Nephron progenitor cell (in vitro differentiated cells): Measurements from ENCODE around the gene LRRC66.

Experiments used
- DNase-seq: peaks from one replicate; pipeline ENCODE4 v3.0.0; 2021
- H3K27ac Mint-ChIP-seq: 2 replicates; pipeline ENCODE4 v1.8.0; 2021; ENCODE audit warnings: mild to moderate bottlenecking, moderate library complexity, mixed read lengths
- H3K27me3 Mint-ChIP-seq: 2 replicates; pipeline ENCODE4 v1.8.0; 2021; ENCODE audit warnings: mild to moderate bottlenecking, low read depth, mixed read lengths; ENCODE audit not compliant: poor library complexity
- H3K36me3 Mint-ChIP-seq: 2 replicates; pipeline ENCODE4 v1.8.0; 2021; ENCODE audit warnings: low read depth, mixed read lengths
- H3K4me1 Mint-ChIP-seq: 2 replicates; pipeline ENCODE4 v1.8.0; 2021; ENCODE audit warnings: mixed read lengths
- H3K4me3 Mint-ChIP-seq: 2 replicates; pipeline ENCODE4 v1.8.0; 2021; ENCODE audit warnings: mild to moderate bottlenecking, moderate library complexity, mixed read lengths
- H3K9me3 Mint-ChIP-seq: 2 replicates; pipeline ENCODE4 v1.8.0; 2021; ENCODE audit warnings: mild to moderate bottlenecking, moderate library complexity, mixed read lengths
- TF ChIP-seq, protein P1 (sequence below): fragments of 200-600 bp; sonication (generic); IDR thresholded peaks from 2 replicates; pipeline ENCODE4 v1.5.0; 2021; ENCODE audit warnings: antibody characterized with exemption

The LRRC66 gene

DNA sequence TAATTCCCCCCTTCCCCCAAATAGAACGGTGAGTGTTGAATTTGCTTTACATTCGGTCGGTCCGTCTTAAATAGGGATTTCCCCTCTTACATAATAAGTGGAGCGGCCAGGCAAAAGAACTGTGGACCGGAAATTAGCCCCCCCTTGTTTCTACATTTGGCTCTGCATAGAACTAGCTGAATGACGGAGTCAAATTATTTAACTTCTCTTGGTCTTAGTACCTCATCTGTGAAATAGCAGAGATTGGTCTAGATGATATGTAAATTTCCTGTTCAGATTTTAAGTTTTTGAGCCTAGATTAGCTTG lies 32.3 kb upstream of the LRRC66 start:
- DNase-seq, result no peak
- Mint-ChIP-seq H3K27me3 (peaks cover 52% of the 10 kb centered on the region), H3K9me3 (peaks cover 46% of the 10 kb centered on the region), H3K36me3 (peaks cover 20% of the 10 kb centered on the region), H3K4me3 (peak overlapping the region; percentile 86), H3K27ac (no peak overlapping the region), H3K4me1 (peaks cover 13% of the 10 kb centered on the region)
- TF ChIP-seq, protein P1, sequence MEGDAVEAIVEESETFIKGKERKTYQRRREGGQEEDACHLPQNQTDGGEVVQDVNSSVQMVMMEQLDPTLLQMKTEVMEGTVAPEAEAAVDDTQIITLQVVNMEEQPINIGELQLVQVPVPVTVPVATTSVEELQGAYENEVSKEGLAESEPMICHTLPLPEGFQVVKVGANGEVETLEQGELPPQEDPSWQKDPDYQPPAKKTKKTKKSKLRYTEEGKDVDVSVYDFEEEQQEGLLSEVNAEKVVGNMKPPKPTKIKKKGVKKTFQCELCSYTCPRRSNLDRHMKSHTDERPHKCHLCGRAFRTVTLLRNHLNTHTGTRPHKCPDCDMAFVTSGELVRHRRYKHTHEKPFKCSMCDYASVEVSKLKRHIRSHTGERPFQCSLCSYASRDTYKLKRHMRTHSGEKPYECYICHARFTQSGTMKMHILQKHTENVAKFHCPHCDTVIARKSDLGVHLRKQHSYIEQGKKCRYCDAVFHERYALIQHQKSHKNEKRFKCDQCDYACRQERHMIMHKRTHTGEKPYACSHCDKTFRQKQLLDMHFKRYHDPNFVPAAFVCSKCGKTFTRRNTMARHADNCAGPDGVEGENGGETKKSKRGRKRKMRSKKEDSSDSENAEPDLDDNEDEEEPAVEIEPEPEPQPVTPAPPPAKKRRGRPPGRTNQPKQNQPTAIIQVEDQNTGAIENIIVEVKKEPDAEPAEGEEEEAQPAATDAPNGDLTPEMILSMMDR, result no peak

DNA sequence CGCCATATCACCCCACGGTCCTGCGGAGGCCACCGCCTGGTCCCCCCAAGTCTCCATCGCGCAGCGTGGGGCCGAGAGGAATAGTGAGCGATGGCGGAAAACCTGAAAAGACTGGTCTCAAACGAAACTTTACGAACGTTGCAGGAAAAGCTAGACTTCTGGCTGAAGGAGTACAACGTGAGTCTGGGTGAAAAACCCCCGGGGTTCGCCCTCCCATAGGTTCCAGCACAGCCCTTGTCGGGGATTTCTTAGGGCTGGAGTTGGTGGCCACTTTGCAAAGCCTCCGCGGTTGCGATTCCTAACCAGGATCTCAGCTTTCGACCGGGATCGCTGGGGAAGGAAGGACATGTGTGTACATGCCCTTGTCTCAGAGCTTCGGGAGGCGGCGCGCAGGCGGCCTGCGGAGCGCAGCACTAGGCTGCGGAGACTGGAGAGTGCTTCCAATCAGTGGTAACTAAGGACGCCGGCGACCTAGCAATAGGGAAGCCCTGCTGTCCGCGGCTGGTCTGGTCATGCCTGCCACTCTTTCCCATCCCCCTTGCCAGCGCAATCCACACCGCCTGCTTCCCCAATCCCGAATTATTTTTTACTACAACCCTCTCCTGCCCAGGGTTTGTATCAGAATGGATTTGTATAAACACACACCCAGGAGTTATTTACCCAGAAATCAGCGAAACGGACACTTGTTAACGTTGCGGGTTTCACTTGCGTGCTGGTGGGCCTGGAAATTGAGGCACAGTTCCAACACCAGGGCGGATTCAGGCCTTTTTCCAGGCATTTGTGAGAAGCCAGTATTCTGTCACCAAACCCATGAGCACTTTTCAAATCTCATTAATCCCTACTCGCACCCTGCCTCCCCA lies 31.7 kb upstream of the LRRC66 start:
- Mint-ChIP-seq H3K27ac (peak overlapping the region; percentile 46), H3K4me1 (peaks cover 13% of the 10 kb centered on the region), H3K4me3 (peak overlapping the region; percentile 86), H3K9me3 (peaks cover 52% of the 10 kb centered on the region), H3K36me3 (peaks cover 25% of the 10 kb centered on the region), H3K27me3 (peaks cover 52% of the 10 kb centered on the region)
- TF ChIP-seq, protein P1, result no peak
- peak; percentile 70 for DNase-seq

DNA sequence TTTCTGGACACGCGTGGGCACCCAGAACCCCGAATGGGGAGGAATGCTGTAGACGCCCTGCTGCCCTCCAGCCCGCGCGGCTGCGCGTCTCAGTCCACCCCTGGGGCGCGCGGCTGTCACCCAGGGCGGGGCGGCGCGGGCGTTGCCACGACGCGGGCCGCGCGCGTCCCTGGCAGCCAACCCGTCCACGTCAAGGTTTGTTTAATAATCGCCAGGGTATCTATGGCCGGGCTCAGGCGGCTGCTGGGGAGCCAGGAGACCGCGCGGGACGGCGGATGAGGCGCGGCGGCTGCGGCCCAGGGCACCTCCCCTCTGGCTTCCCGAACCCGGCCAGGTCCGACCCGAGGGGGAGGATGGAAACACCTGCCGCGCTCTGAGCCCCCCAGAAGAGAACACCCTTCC lies 31.1 kb upstream of the LRRC66 start, which contains the start of gene SPATA18:
SPATA18 (plus strand) TSS at position 92 of the 402 bp plus-strand sequence. CDS start 401 bp downstream, outside the sequence.
- H3K9me3 Mint-ChIP-seq, result peaks cover 55% of the 10 kb centered on the region
- peak within 1 kb of the TSS; percentile 46 for H3K27ac Mint-ChIP-seq
- H3K4me1 Mint-ChIP-seq, result peaks cover 13% of the 10 kb centered on the region
- H3K27me3 Mint-ChIP-seq, result peaks cover 52% of the 10 kb centered on the region
- peak within 1 kb of the TSS; percentile 86 for H3K4me3 Mint-ChIP-seq
- H3K36me3 Mint-ChIP-seq, result peaks cover 29% of the 10 kb centered on the region
- TF ChIP-seq, protein P1, result no peak
- peak; percentile 43 for DNase-seq

DNA sequence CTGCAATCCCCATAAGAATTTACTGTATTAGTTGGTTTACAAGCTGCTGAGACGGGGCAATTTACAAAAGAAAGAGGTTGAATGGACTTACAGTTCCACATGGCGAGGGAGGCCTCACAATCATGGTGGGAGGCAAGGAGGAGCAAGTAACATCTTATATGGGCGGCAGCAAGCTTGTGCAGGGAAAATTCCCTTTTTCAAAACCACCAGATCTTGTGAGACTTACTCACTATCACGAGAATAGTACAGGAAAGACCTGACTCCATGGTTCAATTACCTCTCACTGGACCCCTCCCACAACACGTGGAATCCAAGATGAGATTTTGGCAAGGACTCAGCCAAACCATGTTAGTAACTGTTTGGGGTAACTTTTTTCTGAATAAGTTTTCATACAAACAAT lies 29.1 kb upstream of the LRRC66 start:
- H3K9me3 Mint-ChIP-seq, result peaks cover 55% of the 10 kb centered on the region
- H3K4me3 Mint-ChIP-seq, result no peak overlapping the region
- H3K4me1 Mint-ChIP-seq, result peaks cover 8% of the 10 kb centered on the region
- no peak for DNase-seq
- H3K27me3 Mint-ChIP-seq, result peaks cover 49% of the 10 kb centered on the region
- H3K27ac Mint-ChIP-seq, result no peak overlapping the region
- TF ChIP-seq, protein P1, result no peak
- H3K36me3 Mint-ChIP-seq, result peaks cover 29% of the 10 kb centered on the region

DNA sequence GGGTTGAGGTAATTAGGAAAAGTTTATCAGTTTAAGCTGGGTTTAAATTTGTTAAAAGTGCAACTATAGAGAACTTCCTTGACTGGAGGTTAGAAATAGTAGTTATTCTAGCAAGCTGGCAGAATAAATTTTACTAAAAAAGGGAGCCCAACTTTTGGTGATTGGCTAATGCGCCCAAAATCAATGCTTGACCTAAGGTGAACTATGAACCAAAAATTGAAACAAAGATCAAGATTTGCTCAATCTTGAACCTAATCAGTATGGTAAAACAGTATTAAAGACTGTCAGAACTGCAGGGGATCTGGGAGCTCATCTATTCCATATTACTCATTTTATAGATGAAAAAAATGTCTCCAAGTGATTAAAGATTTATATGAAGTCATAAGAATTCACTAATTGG lies 24.9 kb upstream of the LRRC66 start:
- no peak for DNase-seq
- Mint-ChIP-seq H3K36me3 (peaks cover 18% of the 10 kb centered on the region), H3K27me3 (peaks cover 28% of the 10 kb centered on the region), H3K4me3 (no peak overlapping the region), H3K4me1 (no peaks in the 10 kb centered on the region), H3K27ac (no peak overlapping the region), H3K9me3 (peaks cover 23% of the 10 kb centered on the region)
- TF ChIP-seq, protein P1, result no peak
